ENCODE results near the gene SSUH2. TPM values are rescaled to one million over a fixed set of nuclear protein-coding genes. Genes with fewer than 3 reads are reported as not detected.
A peak's percentile ranks its signal among the peaks of the same experiment; 100 is the strongest.

The SSUH2 gene
- polyA plus RNA-seq, 4 donors = 15.8 to 308 (median 121) TPM

- Histone ChIP-seq H3K4me1 (ENCODE audit: control insufficient read depth in 3 of 3, insufficient read depth in 2 of 3, low read depth in 1 of 3, low read length in 2 of 3) (peaks cover 0 to 61% (median 9%) of the 10 kb centered on the region in 3 donors), H3K9me3 (ENCODE audit: control insufficient read depth in 2 of 2, insufficient read depth in 1 of 2, low read depth in 1 of 2, low read length in 1 of 2) (no peaks in the 10 kb centered on the region), H3K36me3 (ENCODE audit: control insufficient read depth in 3 of 3, insufficient read depth in 2 of 3, low read depth in 1 of 3, low read length in 3 of 3) (no peaks in the 10 kb centered on the region), H3K4me3 (ENCODE audit: low read depth in 1 of 3, low read length in 3 of 3) (no peak overlapping the region), H3K27ac (ENCODE audit: low read depth in 1 of 3, low read length in 2 of 3) (peak overlapping the region in 1 of 3 donors; percentile 64), H3K27me3 (ENCODE audit: control insufficient read depth in 3 of 3, insufficient read depth in 3 of 3, low read length in 3 of 3) (no peaks in the 10 kb centered on the region)
- DNase-seq (peak; percentile 85 to 96), FAIRE-seq (no peak)
- WGBS, 3 donors = 45 to 63% (median 54%) methylated on average over 12 of the region's 12 CpGs
Measured at GRCh38 chr3:8663177-8664061, 18.8 kb upstream of the SSUH2 start.

- DNase-seq (no peak), FAIRE-seq (no peak)
- Histone ChIP-seq H3K27ac (ENCODE audit: low read depth in 1 of 3, low read length in 2 of 3) (peak overlapping the region in 1 of 3 donors; percentile 24), H3K9me3 (ENCODE audit: control insufficient read depth in 2 of 2, insufficient read depth in 1 of 2, low read depth in 1 of 2, low read length in 1 of 2) (no peaks in the 10 kb centered on the region), H3K36me3 (ENCODE audit: control insufficient read depth in 3 of 3, insufficient read depth in 2 of 3, low read depth in 1 of 3, low read length in 3 of 3) (no peaks in the 10 kb centered on the region), H3K4me1 (ENCODE audit: control insufficient read depth in 3 of 3, insufficient read depth in 2 of 3, low read depth in 1 of 3, low read length in 2 of 3) (peaks cover 0 to 65% (median 12%) of the 10 kb centered on the region in 3 donors), H3K27me3 (ENCODE audit: control insufficient read depth in 3 of 3, insufficient read depth in 3 of 3, low read length in 3 of 3) (no peaks in the 10 kb centered on the region), H3K4me3 (ENCODE audit: low read depth in 1 of 3, low read length in 3 of 3) (no peak overlapping the region)
- WGBS, 3 donors = 54 to 72% (median 64%) methylated on average over 4 of the region's 4 CpGs
Measured at GRCh38 chr3:8662594-8662993, 18.0 kb upstream of the SSUH2 start.

GRCh38 chr3:8660175-8661118, 15.8 kb upstream of the SSUH2 start:
- Histone ChIP-seq H3K27ac (ENCODE audit: low read depth in 1 of 3, low read length in 2 of 3) (peak overlapping the region in 1 of 3 donors; percentile 87), H3K27me3 (ENCODE audit: control insufficient read depth in 3 of 3, insufficient read depth in 3 of 3, low read length in 3 of 3) (no peaks in the 10 kb centered on the region), H3K36me3 (ENCODE audit: control insufficient read depth in 3 of 3, insufficient read depth in 2 of 3, low read depth in 1 of 3, low read length in 3 of 3) (no peaks in the 10 kb centered on the region), H3K9me3 (ENCODE audit: control insufficient read depth in 2 of 2, insufficient read depth in 1 of 2, low read depth in 1 of 2, low read length in 1 of 2) (no peaks in the 10 kb centered on the region), H3K4me1 (ENCODE audit: control insufficient read depth in 3 of 3, insufficient read depth in 2 of 3, low read depth in 1 of 3, low read length in 2 of 3) (peaks cover 0 to 72% (median 12%) of the 10 kb centered on the region in 3 donors), H3K4me3 (ENCODE audit: low read depth in 1 of 3, low read length in 3 of 3) (no peak overlapping the region)
- 52 to 66% (median 54%) methylated on average over 7 of the region's 7 CpGs for WGBS, 3 donors
- DNase-seq = no peak
- FAIRE-seq = no peak

- H3K9me3 ChIP-seq (ENCODE audit: control insufficient read depth in 2 of 2, insufficient read depth in 1 of 2, low read depth in 1 of 2, low read length in 1 of 2) = no peaks in the 10 kb centered on the region
- peak overlapping the region in 1 of 3 donors; percentile 87 for H3K27ac ChIP-seq (ENCODE audit: low read depth in 1 of 3, low read length in 2 of 3)
- H3K4me3 ChIP-seq (ENCODE audit: low read depth in 1 of 3, low read length in 3 of 3) = no peak overlapping the region
- WGBS, 3 donors = 82 to 89% (median 87%) methylated on average over 4 of the region's 4 CpGs
- DNase-seq = no peak
- FAIRE-seq = no peak
- H3K27me3 ChIP-seq (ENCODE audit: control insufficient read depth in 3 of 3, insufficient read depth in 3 of 3, low read length in 3 of 3) = no peaks in the 10 kb centered on the region
- H3K36me3 ChIP-seq (ENCODE audit: control insufficient read depth in 3 of 3, insufficient read depth in 2 of 3, low read depth in 1 of 3, low read length in 3 of 3) = no peaks in the 10 kb centered on the region
- peaks cover 0 to 72% (median 12%) of the 10 kb centered on the region in 3 donors for H3K4me1 ChIP-seq (ENCODE audit: control insufficient read depth in 3 of 3, insufficient read depth in 2 of 3, low read depth in 1 of 3, low read length in 2 of 3)
Measured at GRCh38 chr3:8659242-8659641, 14.6 kb upstream of the SSUH2 start.

GRCh38 chr3:8658306-8659212, 14.0 kb upstream of the SSUH2 start:
- WGBS, 3 donors = 17 to 28% (median 24%) methylated on average over 12 of the region's 12 CpGs
- DNase-seq (peak; percentile 70 to 94), FAIRE-seq (no peak)
- H3K4me3 ChIP-seq (ENCODE audit: low read depth in 1 of 3, low read length in 3 of 3) = no peak overlapping the region
- H3K4me1 ChIP-seq (ENCODE audit: control insufficient read depth in 3 of 3, insufficient read depth in 2 of 3, low read depth in 1 of 3, low read length in 2 of 3) = peaks cover 0 to 70% (median 12%) of the 10 kb centered on the region in 3 donors
- H3K9me3 ChIP-seq (ENCODE audit: control insufficient read depth in 2 of 2, insufficient read depth in 1 of 2, low read depth in 1 of 2, low read length in 1 of 2) = peaks cover 0 to 5% of the 10 kb centered on the region in 2 donors
- no peaks in the 10 kb centered on the region for H3K27me3 ChIP-seq (ENCODE audit: control insufficient read depth in 3 of 3, insufficient read depth in 3 of 3, low read length in 3 of 3)
- H3K36me3 ChIP-seq (ENCODE audit: control insufficient read depth in 3 of 3, insufficient read depth in 2 of 3, low read depth in 1 of 3, low read length in 3 of 3) = no peaks in the 10 kb centered on the region
- peak overlapping the region in 1 of 3 donors; percentile 87 for H3K27ac ChIP-seq (ENCODE audit: low read depth in 1 of 3, low read length in 2 of 3)

- H3K27me3 ChIP-seq (ENCODE audit: control insufficient read depth in 3 of 3, insufficient read depth in 3 of 3, low read length in 3 of 3) = no peaks in the 10 kb centered on the region
- H3K4me1 ChIP-seq (ENCODE audit: control insufficient read depth in 3 of 3, insufficient read depth in 2 of 3, low read depth in 1 of 3, low read length in 2 of 3) = peaks cover 2 to 68% (median 12%) of the 10 kb centered on the region in 3 donors
- H3K4me3 ChIP-seq (ENCODE audit: low read depth in 1 of 3, low read length in 3 of 3) = no peak overlapping the region
- DNase-seq = no peak
- no peak for FAIRE-seq
- H3K36me3 ChIP-seq (ENCODE audit: control insufficient read depth in 3 of 3, insufficient read depth in 2 of 3, low read depth in 1 of 3, low read length in 3 of 3) = no peaks in the 10 kb centered on the region
- H3K9me3 ChIP-seq (ENCODE audit: control insufficient read depth in 2 of 2, insufficient read depth in 1 of 2, low read depth in 1 of 2, low read length in 1 of 2) = peaks cover 0 to 5% of the 10 kb centered on the region in 2 donors
- WGBS, 3 donors = 29 to 61% (median 51%) methylated on average over 8 of the region's 8 CpGs
- peak overlapping the region in 1 of 3 donors; percentile 87 for H3K27ac ChIP-seq (ENCODE audit: low read depth in 1 of 3, low read length in 2 of 3)
Measured at GRCh38 chr3:8657804-8658305, 13.3 kb upstream of the SSUH2 start.

- no peak for DNase-seq
Measured at GRCh38 chr3:8656240-8656639, 11.6 kb upstream of the SSUH2 start.

More at GRCh38 chr3:8656240-8656639, 11.6 kb upstream of the SSUH2 start:
- Histone ChIP-seq H3K27me3 (ENCODE audit: control insufficient read depth in 3 of 3, insufficient read depth in 3 of 3, low read length in 3 of 3) (no peaks in the 10 kb centered on the region), H3K27ac (ENCODE audit: low read depth in 1 of 3, low read length in 2 of 3) (peak overlapping the region in 1 of 3 donors; percentile 6), H3K9me3 (ENCODE audit: control insufficient read depth in 2 of 2, insufficient read depth in 1 of 2, low read depth in 1 of 2, low read length in 1 of 2) (peaks cover 0 to 5% of the 10 kb centered on the region in 2 donors), H3K4me1 (ENCODE audit: control insufficient read depth in 3 of 3, insufficient read depth in 2 of 3, low read depth in 1 of 3, low read length in 2 of 3) (peaks cover 2 to 68% (median 12%) of the 10 kb centered on the region in 3 donors), H3K4me3 (ENCODE audit: low read depth in 1 of 3, low read length in 3 of 3) (no peak overlapping the region), H3K36me3 (ENCODE audit: control insufficient read depth in 3 of 3, insufficient read depth in 2 of 3, low read depth in 1 of 3, low read length in 3 of 3) (no peaks in the 10 kb centered on the region)
- WGBS, 3 donors = 78 to 86% (median 82%) methylated on average over 8 of the region's 8 CpGs
- FAIRE-seq = no peak
